ENCODE results near the gene ATF6. TPM values are rescaled to one million over a fixed set of nuclear protein-coding genes. Genes with fewer than 3 reads are reported as not detected.

ATF6 gene
- polyA plus RNA-seq, 4 donors: 27.0 to 37.5 (median 32.4) TPM

Other genes with a start within 250 kb of the ATF6 start
- under 1 TPM; 0.30 to 0.82 (median 0.34) TPM for gene HSPA6, start 241.8 kb upstream of the ATF6 start, polyA plus RNA-seq (ENCODE audit: insufficient read length in 4 of 4)
- 1 to 10 TPM; 1.7 to 4.7 (median 1.9) TPM for gene FCGR3A, start 216.5 kb upstream of the ATF6 start, polyA plus RNA-seq (ENCODE audit: insufficient read length in 4 of 4)
- gene FCGR3B, start 135.1 kb upstream of the ATF6 start, polyA plus RNA-seq (ENCODE audit: insufficient read length in 4 of 4): 1 to 10 TPM in 1 of 4 donors, under 1 TPM in 2, not detected in 1; 0.26 to 2.6 (median 0.93) TPM
- gene FCGR2B, start 103.2 kb upstream of the ATF6 start, polyA plus RNA-seq (ENCODE audit: insufficient read length in 4 of 4): 1 to 10 TPM in 1 of 4 donors, under 1 TPM in 3; 0.49 to 1.0 (median 0.71) TPM
- gene FCRLA, start 59.1 kb upstream of the ATF6 start, polyA plus RNA-seq (ENCODE audit: insufficient read length in 4 of 4): under 1 TPM in 3 of 4 donors, not detected in 1; 0.10 to 0.56 (median 0.23) TPM
- 1 to 10 TPM; 2.8 to 6.0 (median 4.4) TPM for gene FCRLB, start 44.8 kb upstream of the ATF6 start, polyA plus RNA-seq (ENCODE audit: insufficient read length in 4 of 4)
- 10 to 100 TPM; 30.1 to 48.5 (median 34.4) TPM for gene DUSP12, start 16.5 kb upstream of the ATF6 start, polyA plus RNA-seq (ENCODE audit: insufficient read length in 4 of 4)